GM12878 (cell line): ENCODE results near the gene SMARCA4. TPM values are rescaled to one million over a fixed set of nuclear protein-coding genes. Genes with fewer than 3 reads are reported as not detected.

Source experiments
- CUX1 ChIP-seq: IDR thresholded peaks from 2 replicates; pipeline ENCODE4 v1.6.1; 2012; ENCODE audit warnings: improper control_type of control experiment, low read depth, low read length; ENCODE audit not compliant: insufficient replicate concordance
- HDAC2 ChIP-seq: fragments of 200-600 bp; sonication (generic); IDR thresholded peaks from 2 replicates; pipeline ENCODE4 v1.6.1; 2017
- HDAC6 ChIP-seq: fragments of 200-600 bp; sonication (generic); IDR thresholded peaks from one replicate; pipeline ENCODE4 v1.8.0; 2017; ENCODE audit warnings: antibody characterized with exemption; ENCODE audit not compliant: unreplicated experiment
- NFIC ChIP-seq: IDR thresholded peaks from 2 replicates; pipeline ENCODE4 v1.6.1; 2012; ENCODE audit warnings: low read depth, mild to moderate bottlenecking, inconsistent platforms, low read length, moderate library complexity
- POLR2A ChIP-seq: IDR thresholded peaks from 2 replicates; pipeline ENCODE4 v1.6.1; 2011; ENCODE audit warnings: low read depth, mild to moderate bottlenecking, low read length
- POU2F2 ChIP-seq: IDR thresholded peaks from 3 replicates; pipeline ENCODE4 v1.6.1; 2011; ENCODE audit warnings: low read depth, mild to moderate bottlenecking, low read length, borderline replicate concordance
- REST ChIP-seq: IDR thresholded peaks from 2 replicates; pipeline ENCODE4 v1.6.1; 2012; ENCODE audit warnings: mild to moderate bottlenecking, low read depth, low read length
- polyA plus RNA-seq, 11 experiments: library from polyadenylated mRNA; depleted of rRNA in 4 of 11; unstranded in 6 of 11; stranded (reverse) in 5 of 11; fragments of >200 nt; fragmentation: Nextera tagmentation in 4 of 11; fragmentation: Illumina TruSeq in 1 of 11; extraction: Ambion mirVana in 4 of 11; extraction: Trizol in 1 of 11; gene quantifications; 1 replicate in 1 of 11; 2 replicates in 10 of 11; pipeline versions ENCODE4 v1.2.1 to v1.2.3, GENCODE V29; 2011 to 2016; ENCODE audit warnings: inconsistent platforms in 2 of 11, missing spikeins in 2 of 11, low read depth in 1 of 11
- total RNA-seq, 4 experiments: library from RNA; depleted of rRNA in 3 of 4; stranded (reverse); fragments of >200 nt in 3 of 4; fragmentation: Illumina TruSeq in 1 of 4; extraction: Trizol in 1 of 4; gene quantifications; 2 replicates each; pipeline versions ENCODE4 v1.2.1 to v1.2.3, GENCODE V29; 2013 to 2021

SMARCA4 gene
- total and polyA plus RNA-seq, 10 of the 15 experiments (the other 5 are each of a cell fraction or from before 2014, with no cell fraction given), result 22.4 to 175 (median 57.4) TPM

GRCh38 chr19:10975374-10976130, 14.7 kb downstream of the SMARCA4 start (continued):
- no peak for TF ChIP-seq NFIC
- TF ChIP-seq CUX1, result no peak
- TF ChIP-seq REST, result no peak
- no peak for TF ChIP-seq POU2F2
- TF ChIP-seq HDAC6, result no peak
- no peak for TF ChIP-seq POLR2A
- no peak for TF ChIP-seq HDAC2
